Endometrium (tissue), 2 donors: ENCODE results near the gene MCMBP.

ENCODE experiments used
- FAIRE-seq: peaks from 2 replicates; lab custom pipeline; 2012; peaks lifted over from hg19 to GRCh38; lab: Jason Lieb, UNC
- donor health status: control.
- donor health status: control.

The MCMBP gene

DNA sequence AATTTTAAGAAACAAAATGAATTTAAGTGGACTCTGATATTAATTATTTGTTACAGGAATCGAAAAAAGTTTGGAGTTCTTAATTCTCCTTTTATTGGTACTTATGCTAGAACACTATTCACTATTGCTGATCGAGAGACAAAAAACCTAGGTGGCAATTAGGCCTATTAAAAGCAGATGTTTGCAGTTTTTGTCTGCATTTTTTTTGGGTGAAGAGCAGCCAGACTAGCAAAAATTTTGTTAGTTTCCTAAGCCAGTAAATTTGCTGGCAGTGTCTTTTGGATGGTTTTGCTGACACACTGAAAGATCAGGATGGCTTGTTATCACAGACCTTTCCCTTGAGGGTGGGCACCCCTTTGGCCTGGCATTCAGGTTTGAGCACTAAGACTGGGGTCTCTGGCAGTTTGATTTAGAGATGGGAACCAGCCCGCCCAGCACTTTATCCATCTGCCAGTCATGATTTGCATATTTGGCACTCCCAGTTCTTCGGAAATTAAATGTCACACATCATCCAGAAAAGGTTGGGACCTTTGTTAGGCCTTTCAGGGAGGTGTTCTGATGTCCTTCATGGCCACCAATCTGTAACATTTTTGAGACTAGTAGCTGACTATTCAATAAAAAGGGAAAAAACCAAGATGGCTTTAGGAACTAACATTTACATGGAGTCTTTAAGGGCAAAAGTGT lies 89.5 kb downstream of the MCMBP start:
- FAIRE-seq = no peak

DNA sequence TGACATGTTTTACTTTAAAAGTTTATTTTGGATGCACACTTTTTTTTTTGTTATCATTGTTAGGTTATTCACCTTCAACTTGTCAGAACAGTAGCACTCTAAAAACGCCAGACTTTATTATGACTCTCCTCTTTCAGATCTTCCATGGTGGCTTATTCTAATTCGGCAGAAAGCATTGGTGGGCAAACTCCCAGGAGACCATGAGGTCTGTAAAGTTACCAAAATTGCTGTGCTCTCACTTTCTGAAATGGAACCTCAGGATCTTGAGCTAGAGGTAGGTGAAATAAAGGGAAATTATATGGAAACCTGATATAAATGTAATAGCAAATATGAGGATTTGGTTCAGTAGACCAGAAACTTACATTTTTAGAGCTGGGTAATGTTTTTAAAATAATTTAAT lies 91.1 kb downstream of the MCMBP start:
- no peak for FAIRE-seq

DNA sequence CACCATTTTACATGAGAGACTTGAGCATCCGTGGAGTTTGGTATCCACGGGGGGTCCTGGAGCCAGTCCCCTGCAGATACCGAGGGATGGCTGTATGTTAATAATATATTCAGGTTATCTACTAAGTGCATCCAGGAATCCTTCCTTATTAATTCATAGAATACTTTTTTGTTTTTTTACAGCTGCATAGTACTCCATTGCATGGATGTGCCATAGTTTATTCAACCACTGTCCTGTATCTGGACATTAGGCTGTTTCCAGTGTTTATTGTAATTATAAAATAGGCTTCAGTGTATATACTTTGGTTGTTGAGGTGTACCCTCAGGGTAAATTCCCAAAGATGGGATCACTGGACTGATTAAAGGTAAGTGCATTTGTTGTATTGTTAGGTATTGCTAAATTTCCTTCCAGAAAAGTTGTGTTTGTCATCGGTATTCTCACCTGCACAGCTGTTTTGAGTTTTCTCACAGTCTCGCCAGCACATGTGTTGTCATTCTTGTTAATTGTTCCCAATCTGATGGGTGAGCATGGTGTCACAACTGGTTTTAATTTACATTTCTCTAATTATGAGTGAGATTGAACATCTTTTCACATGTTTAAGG lies 91.7 kb downstream of the MCMBP start:
- FAIRE-seq = no peak
